ENCODE measurements around the gene ARHGAP29.

GRCh38 chr1:94286864-94287437 lies 49.6 kb upstream of the ARHGAP29 start:
- no peak for TF ChIP-seq MAX (IDR thresholded peaks at IDR 0.05; ENCODE audit: low read depth, low read length)
- no peak for TF ChIP-seq SMAD1 (IDR thresholded peaks at IDR 0.05; ENCODE audit: low read depth, partially characterized antibody)
- TF ChIP-seq CTCF (IDR thresholded peaks at IDR 0.05 in 2 of 3, conservative IDR thresholded peaks at IDR 0.05 in 1 of 3; ENCODE audit: control insufficient read depth in 2 of 3, extremely low read depth in 1 of 3, insufficient read depth in 1 of 3, low read depth in 3 of 3, low read length in 3 of 3), result no peak
- TF ChIP-seq CHD1 (IDR thresholded peaks at IDR 0.05; ENCODE audit: low read depth, low read length), result no peak
- no peak for TF ChIP-seq NRF1 (conservative IDR thresholded peaks at IDR 0.05; ENCODE audit: low read depth, low read length)
- no peak for TF ChIP-seq EZH2 (IDR thresholded peaks at IDR 0.05; ENCODE audit: borderline replicate concordance, control insufficient read depth, low read depth, low read length)
- TF ChIP-seq E2F4 (IDR thresholded peaks at IDR 0.05; ENCODE audit: low read depth, low read length), result no peak
- TF ChIP-seq EP300 (IDR thresholded peaks at IDR 0.05; ENCODE audit: borderline replicate concordance in 1 of 2, control insufficient read depth in 1 of 2, low read depth in 2 of 2, low read length in 2 of 2), result no peak
- TF ChIP-seq TCF3 (IDR thresholded peaks at IDR 0.05; ENCODE audit: borderline replicate concordance, insufficient read depth, low read depth, low read length), result no peak
- no peak for TF ChIP-seq SMARCA5 (IDR thresholded peaks at IDR 0.05)
- TF ChIP-seq ZZZ3 (IDR thresholded peaks at IDR 0.05; ENCODE audit: control insufficient read depth, insufficient read length, low read depth), result no peak
- no peak for TF ChIP-seq ZNF274 (IDR thresholded peaks at IDR 0.05; ENCODE audit: insufficient read depth, insufficient read length)
- TF ChIP-seq USF2 (IDR thresholded peaks at IDR 0.05; ENCODE audit: borderline replicate concordance, low read depth, low read length), result no peak

All from GM12878 (cell line).